IPS-11a (cell line): ENCODE measurements around the gene GRAMD1B.
"Not testable (repeated sequence)": the region's sequence is repeated elsewhere in the genome, so short reads cannot be mapped to it uniquely, and the experiment has no call there.

Experiments used
- H3K4me3 ChIP-seq: one replicate; pipeline ENCODE4 v1.5.1; 2013; ENCODE audit warnings: low read depth, low read length, control low read depth

GRAMD1B gene

GRCh38 chr11:123562158-123562557, 132.1 kb downstream of the GRAMD1B start:
- no peak overlapping the region for H3K4me3 ChIP-seq

- H3K4me3 ChIP-seq: no peak overlapping the region
Observed at GRCh38 chr11:123562829-123563228, 132.8 kb downstream of the GRAMD1B start.

- no peak overlapping the region for H3K4me3 ChIP-seq
Observed at GRCh38 chr11:123564221-123564620, 134.2 kb downstream of the GRAMD1B start.

- no peak overlapping the region for H3K4me3 ChIP-seq
Observed at GRCh38 chr11:123566852-123567251, 136.8 kb downstream of the GRAMD1B start.

GRCh38 chr11:123567466-123567865, 137.4 kb downstream of the GRAMD1B start:
- H3K4me3 ChIP-seq: no peak overlapping the region

- no peak overlapping the region for H3K4me3 ChIP-seq
Observed at GRCh38 chr11:123568367-123568870, 138.3 kb downstream of the GRAMD1B start.

GRCh38 chr11:123569393-123569792, 139.3 kb downstream of the GRAMD1B start:
- no peak overlapping the region for H3K4me3 ChIP-seq

GRCh38 chr11:123570939-123571580, 141.0 kb downstream of the GRAMD1B start:
- H3K4me3 ChIP-seq: no peak overlapping the region

- H3K4me3 ChIP-seq: not testable (repeated sequence)
Observed at GRCh38 chr11:123572791-123573190, 142.7 kb downstream of the GRAMD1B start.

- H3K4me3 ChIP-seq: no peak overlapping the region
Observed at GRCh38 chr11:123573286-123573685, 143.2 kb downstream of the GRAMD1B start.

GRCh38 chr11:123575441-123575840, 145.4 kb downstream of the GRAMD1B start:
- no peak overlapping the region for H3K4me3 ChIP-seq

- no peak overlapping the region for H3K4me3 ChIP-seq
Observed at GRCh38 chr11:123576082-123576481, 146.0 kb downstream of the GRAMD1B start.

- no peak overlapping the region for H3K4me3 ChIP-seq
Observed at GRCh38 chr11:123576501-123576900, 146.4 kb downstream of the GRAMD1B start.

- no peak overlapping the region for H3K4me3 ChIP-seq
Observed at GRCh38 chr11:123577081-123577598, 147.1 kb downstream of the GRAMD1B start.

GRCh38 chr11:123578778-123579481, 148.9 kb downstream of the GRAMD1B start:
- H3K4me3 ChIP-seq: no peak overlapping the region

- H3K4me3 ChIP-seq: no peak overlapping the region
Observed at GRCh38 chr11:123579482-123579812, 149.4 kb downstream of the GRAMD1B start.

GRCh38 chr11:123580137-123580536, 150.1 kb downstream of the GRAMD1B start:
- H3K4me3 ChIP-seq: no peak overlapping the region

GRCh38 chr11:123580557-123581275, 150.6 kb downstream of the GRAMD1B start:
- H3K4me3 ChIP-seq: no peak overlapping the region

- H3K4me3 ChIP-seq: no peak overlapping the region
Observed at GRCh38 chr11:123581651-123582399, 151.8 kb downstream of the GRAMD1B start.

- no peak overlapping the region for H3K4me3 ChIP-seq
Observed at GRCh38 chr11:123582992-123583504, 153.0 kb downstream of the GRAMD1B start.

GRCh38 chr11:123584186-123584585, 154.1 kb downstream of the GRAMD1B start:
- no peak overlapping the region for H3K4me3 ChIP-seq
